GM12865 (cell line): ENCODE results near the gene BOK.
"Not testable (repeated sequence)": the region's sequence is repeated elsewhere in the genome, so short reads cannot be mapped to it uniquely, and the experiment has no call there.

Source experiments
- DNase-seq: peaks from one replicate; pipeline ENCODE4 v3.0.0; 2010; ENCODE audit warnings: low read depth
- H3K4me3 ChIP-seq: 2 replicates; pipeline ENCODE4 v1.5.1; 2011; ENCODE audit warnings: mild to moderate bottlenecking, low read depth, low read length, control low read depth
- CTCF ChIP-seq: IDR thresholded peaks from 2 replicates; pipeline ENCODE4 v1.5.1; 2011; ENCODE audit warnings: low read length, control low read depth, low read depth, inconsistent platforms; ENCODE audit not compliant: insufficient read depth; ENCODE audit errors: missing control alignments

Gene BOK

GRCh38 chr2:241568726-241569125 is 10.2 kb downstream of the BOK start:
- no peak for DNase-seq
- H3K4me3 ChIP-seq, result no peak overlapping the region
- TF ChIP-seq CTCF, result no peak

- H3K4me3 ChIP-seq, result no peak overlapping the region
- no peak for TF ChIP-seq CTCF
- DNase-seq, result no peak
These were observed 11.3 kb downstream of the BOK start for GRCh38 chr2:241569831-241570281.

GRCh38 chr2:241570961-241571581 is 12.5 kb downstream of the BOK start:
- DNase-seq, result no peak
- H3K4me3 ChIP-seq, result no peak overlapping the region
- TF ChIP-seq CTCF, result no peak

DNA sequence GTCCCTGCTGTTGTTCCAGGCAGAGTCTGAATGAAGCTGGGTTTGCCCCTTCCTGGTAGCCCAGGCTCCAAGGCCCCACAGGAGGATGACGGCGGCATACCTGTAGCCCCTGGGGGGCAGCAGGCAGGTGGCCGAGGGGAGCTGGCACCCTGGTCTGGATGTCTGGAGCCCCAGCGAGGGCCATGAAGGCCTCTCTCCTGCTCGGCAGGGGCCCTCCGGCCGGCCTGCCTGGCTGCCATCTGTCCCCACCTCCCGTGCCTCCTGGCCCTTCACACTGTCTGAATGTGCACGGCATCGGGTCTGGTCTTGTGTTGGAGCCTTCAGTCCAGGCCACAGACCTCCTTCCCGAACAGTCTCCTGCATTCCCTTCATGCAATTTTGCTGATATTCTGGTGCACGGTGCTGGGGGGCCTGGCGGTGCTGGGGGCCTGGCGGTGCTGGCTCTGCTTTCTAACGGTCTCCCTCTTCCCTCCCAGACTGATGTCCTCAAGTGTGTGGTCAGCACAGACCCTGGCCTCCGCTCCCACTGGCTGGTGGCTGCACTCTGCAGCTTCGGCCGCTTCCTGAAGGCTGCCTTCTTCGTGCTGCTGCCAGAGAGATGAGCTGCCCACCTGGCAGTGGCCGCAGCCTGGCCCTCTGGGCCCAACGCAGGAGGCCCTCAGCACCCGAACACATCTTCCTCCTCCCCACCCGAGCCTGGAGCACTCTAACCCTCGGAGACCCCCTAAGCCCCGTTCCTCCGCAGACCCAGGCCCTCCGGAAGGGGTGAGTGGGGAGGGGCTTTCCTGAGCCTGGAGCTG is 13.5 kb downstream of the BOK start:
- H3K4me3 ChIP-seq, result no peak overlapping the region
- no peak for DNase-seq
- TF ChIP-seq CTCF, result no peak

- not testable (repeated sequence) for H3K4me3 ChIP-seq
These were observed 14.5 kb downstream of the BOK start for GRCh38 chr2:241572915-241573651.

GRCh38 chr2:241573741-241574140 is 15.2 kb downstream of the BOK start:
- no peak overlapping the region for H3K4me3 ChIP-seq
- no peak for DNase-seq
- TF ChIP-seq CTCF, result no peak

More at GRCh38 chr2:241572915-241573651, 14.5 kb downstream of the BOK start:
- DNase-seq, result not testable (repeated sequence)
